PC-3 (cell line): ENCODE results near the gene CDK4. TPM values are rescaled to one million over a fixed set of nuclear protein-coding genes. Genes with fewer than 3 reads are reported as not detected.

Experiments
- ATAC-seq: fragments of 200-7000 bp; cut with Tn5 transposase; 2 replicates; pipeline ENCODE4 v1.9.1; 2020; ENCODE audit warnings: mild to moderate bottlenecking, moderate library complexity
- BruUV-seq: library from RNA; stranded (reverse); fragments of 400-500 nt; replicated peaks from 2 replicates; lab custom pipeline; 2021; lab: Mats Ljungman, UMichigan
- CTCF ChIA-PET: fragments of 300-600 bp; sonication (Branson Sonifier 250); formaldehyde crosslinking; loops from one replicate; lab custom pipeline; 2022; ENCODE audit warnings: antibody characterized with exemption; lab: Charles Lee
- POLR2A ChIA-PET: fragments of 300-600 bp; sonication (Branson Sonifier 250); formaldehyde crosslinking; loops from one replicate; lab custom pipeline; 2022; ENCODE audit warnings: antibody characterized with exemption; ENCODE audit not compliant: unreplicated experiment; lab: Charles Lee
- DNase-seq: peaks from one replicate; pipeline ENCODE4 v3.0.0-alpha.2; 2015
- H2AFZ ChIP-seq: fragments of 300-600 bp; sonication (generic); 2 replicates; pipeline ENCODE4 v1.6.0; 2016; ENCODE audit warnings: antibody characterized with exemption, low read length
- H3F3A ChIP-seq: fragments of 300-600 bp; sonication (generic); one replicate; pipeline ENCODE4 v1.6.0; 2017; ENCODE audit warnings: antibody characterized with exemption, low read length, control low read depth, mild to moderate bottlenecking; ENCODE audit not compliant: unreplicated experiment
- H3K27ac ChIP-seq: fragments of 300-600 bp; sonication (generic); 2 replicates; pipeline ENCODE4 v1.5.1; 2016; ENCODE audit warnings: mild to moderate bottlenecking, low read length
- H3K27me3 ChIP-seq: fragments of 300-600 bp; sonication (generic); 2 replicates; pipeline ENCODE4 v1.6.1; 2016; ENCODE audit warnings: low read length, mixed read lengths
- H3K36me3 ChIP-seq: fragments of 300-600 bp; sonication (generic); 2 replicates; pipeline ENCODE4 v1.6.1; 2016; ENCODE audit warnings: low read depth, mixed run types, low read length, mixed read lengths
- H3K4me1 ChIP-seq: fragments of 300-600 bp; sonication (generic); 2 replicates; pipeline ENCODE4 v1.5.1; 2016; ENCODE audit warnings: low read length; ENCODE audit not compliant: insufficient read depth
- H3K4me2 ChIP-seq: fragments of 300-600 bp; sonication (generic); 2 replicates; pipeline ENCODE4 v1.6.0; 2016; ENCODE audit warnings: low read length
- H3K4me3 ChIP-seq: fragments of 300-600 bp; sonication (generic); 2 replicates; pipeline ENCODE4 v1.5.1; 2016; ENCODE audit warnings: mild to moderate bottlenecking, low read length, mixed read lengths
- H3K79me2 ChIP-seq: fragments of 300-600 bp; sonication (generic); 2 replicates; pipeline ENCODE4 v1.6.1; 2017; ENCODE audit warnings: low read length, mixed read lengths
- H3K9ac ChIP-seq: fragments of 300-600 bp; sonication (generic); 2 replicates; pipeline ENCODE4 v1.6.0; 2016; ENCODE audit warnings: mild to moderate bottlenecking, low read length
- H3K9me2 ChIP-seq: fragments of 300-600 bp; sonication (generic); replicated peaks from 2 replicates; pipeline ENCODE4 v1.6.1; 2016; ENCODE audit warnings: mixed run types, low read length, mixed read lengths
- H3K9me3 ChIP-seq: fragments of 300-600 bp; sonication (generic); 2 replicates; pipeline ENCODE4 v1.6.1; 2016; ENCODE audit warnings: low read length, mixed read lengths
- H4K20me1 ChIP-seq: fragments of 300-600 bp; sonication (generic); 2 replicates; pipeline ENCODE4 v1.6.1; 2016; ENCODE audit warnings: low read length, mixed read lengths
- CTCF ChIP-seq: fragments of 300-600 bp; sonication (generic); conservative IDR thresholded peaks from 2 replicates; pipeline ENCODE4 v1.5.1; 2017; ENCODE audit warnings: antibody characterized with exemption, low read depth, mild to moderate bottlenecking, low read length
- EZH2 ChIP-seq: fragments of 300-600 bp; sonication (generic); IDR thresholded peaks from one replicate; pipeline ENCODE4 v1.6.1; 2017; ENCODE audit warnings: antibody characterized with exemption, mild to moderate bottlenecking, low read length; ENCODE audit not compliant: unreplicated experiment
- EZH2phosphoT487 ChIP-seq: fragments of 300-600 bp; sonication (generic); IDR thresholded peaks from 2 replicates; pipeline ENCODE4 v1.6.1; 2018; ENCODE audit warnings: mild to moderate bottlenecking, antibody characterized with exemption, low read length, borderline replicate concordance
- intact Hi-C: fragments of 100-400 bp; cut with micrococcal nuclease; formaldehyde crosslinking; loops from 2 replicates; pipeline ENCODE4 v1.9.0; 2023
- total RNA-seq: library from RNA; depleted of rRNA; stranded (reverse); fragments of >200 nt; gene quantifications from 2 replicates; pipeline ENCODE4 v1.2.3, GENCODE V29; 2014

The CDK4 gene
- total RNA-seq, 1 experiment from 2014 or later = 212 TPM

- Histone ChIP-seq H3K4me3 (no peak overlapping the region), H3K9ac (no peak overlapping the region), H4K20me1 (no peaks in the 10 kb centered on the region), H3K9me3 (no peaks in the 10 kb centered on the region), H3K9me2 (no peaks in the 10 kb centered on the region), H3K79me2 (no peaks in the 10 kb centered on the region), H3K4me1 (peaks cover 4% of the 10 kb centered on the region; the same call in 1 of the 2 replicates), H3K27ac (no peak overlapping the region), H2AFZ (no peak overlapping the region), H3K27me3 (no peaks in the 10 kb centered on the region), H3F3A (no peaks in the 10 kb centered on the region), H3K36me3 (peaks cover 7% of the 10 kb centered on the region; the same call in 1 of the 2 replicates), H3K4me2 (no peak overlapping the region)
- DNase-seq (no peak), ATAC-seq (no peak)
- intact Hi-C loops = no loop called here
- CTCF ChIA-PET = no interaction called here
- no TSS peak for BruUV-seq
- TF ChIP-seq CTCF (no peak), EZH2phosphoT487 (no peak), EZH2 (no peak)
- POLR2A ChIA-PET = no interaction called here
These were observed 27.8 kb downstream of the CDK4 start for GRCh38 chr12:57724003-57724935.

- no TSS peak for BruUV-seq
- no peak for ATAC-seq
- CTCF ChIA-PET = no interaction called here
- no peak overlapping the region for H2AFZ ChIP-seq
- H3K27ac ChIP-seq = no peak overlapping the region
- intact Hi-C loops = no loop called here
- H3K27me3 ChIP-seq = no peaks in the 10 kb centered on the region
- no peaks in the 10 kb centered on the region for H4K20me1 ChIP-seq
- H3K9me3 ChIP-seq = no peaks in the 10 kb centered on the region
- no peak overlapping the region for H3K4me2 ChIP-seq
- H3K9ac ChIP-seq = no peak overlapping the region
- H3F3A ChIP-seq = no peaks in the 10 kb centered on the region
- POLR2A ChIA-PET = interaction anchor here (0.6 kb wide), 1 partner anchor 31 kb away, joined by 3 read pairs; the partner anchor contains the start of gene MARCHF9
- TF ChIP-seq EZH2 (no peak), CTCF (no peak), EZH2phosphoT487 (no peak)
- peaks cover 4% of the 10 kb centered on the region; the same call in 1 of the 2 replicates for H3K4me1 ChIP-seq
- no peaks in the 10 kb centered on the region for H3K79me2 ChIP-seq
- no peaks in the 10 kb centered on the region for H3K9me2 ChIP-seq
- no peak for DNase-seq
- H3K4me3 ChIP-seq = no peak overlapping the region
- peaks cover 11% of the 10 kb centered on the region; the same call in 1 of the 2 replicates for H3K36me3 ChIP-seq
These were observed 28.5 kb downstream of the CDK4 start for GRCh38 chr12:57723630-57723962.
